DOHH2 (cell line): ENCODE data around the gene KCNQ1OT1.

ENCODE experiments used
- CTCF ChIP-seq: fragments of 200-600 bp; sonication (generic); IDR thresholded peaks from one replicate; pipeline ENCODE4 v1.5.1; 2014; ENCODE audit warnings: antibody characterized with exemption, mild to moderate bottlenecking, low read depth, low read length; ENCODE audit not compliant: poor library complexity, severe bottlenecking
- EZH2phosphoT487 ChIP-seq: fragments of 200-600 bp; sonication (generic); IDR thresholded peaks from 2 replicates; pipeline ENCODE4 v1.6.1; 2017; ENCODE audit warnings: borderline replicate concordance, mild to moderate bottlenecking, antibody characterized with exemption, low read length, moderate library complexity, mixed read lengths

GRCh38 chr11:2735053-2735589 is 35.3 kb upstream of the KCNQ1OT1 start:
- TF ChIP-seq CTCF (no peak), EZH2phosphoT487 (no peak)
